HEK293 (cell line): ENCODE measurements around the gene PCNA.
A peak's percentile ranks its signal among the peaks of the same experiment; 100 is the strongest.

Source experiments
- BCL11B ChIP-seq: fragments of 450-650 bp; formaldehyde crosslinking; IDR thresholded peaks from 2 replicates; pipeline ENCODE4 v1.5.1; 2016; ENCODE audit warnings: low read depth, missing biosample characterization, missing genetic modification characterization
- BCL6B ChIP-seq: fragments of 450-650 bp; formaldehyde crosslinking; IDR thresholded peaks from 2 replicates; pipeline ENCODE4 v1.5.1; 2017; ENCODE audit warnings: missing biosample characterization, missing genetic modification characterization
- GLIS1 ChIP-seq: fragments of 450-650 bp; formaldehyde crosslinking; IDR thresholded peaks from 2 replicates; pipeline ENCODE4 v1.5.1; 2016; ENCODE audit warnings: missing biosample characterization, missing genetic modification characterization
- HOXA7 ChIP-seq: sonication (generic); formaldehyde crosslinking; IDR thresholded peaks from 2 replicates; pipeline ENCODE4 v1.8.1; 2022; ENCODE audit warnings: missing genetic modification reagents, borderline replicate concordance
- KLF16 ChIP-seq: fragments of 450-650 bp; formaldehyde crosslinking; IDR thresholded peaks from 2 replicates; pipeline ENCODE4 v1.5.1; 2017; ENCODE audit warnings: missing biosample characterization, missing genetic modification characterization
- KLF7 ChIP-seq: fragments of 450-650 bp; formaldehyde crosslinking; IDR thresholded peaks from 2 replicates; pipeline ENCODE4 v1.5.1; 2016; ENCODE audit warnings: missing biosample characterization, missing genetic modification characterization, borderline replicate concordance
- KLF8 ChIP-seq: fragments of 450-650 bp; formaldehyde crosslinking; IDR thresholded peaks from 2 replicates; pipeline ENCODE4 v1.5.1; 2016; ENCODE audit warnings: missing biosample characterization, missing genetic modification characterization
- MZF1 ChIP-seq: fragments of 450-650 bp; formaldehyde crosslinking; IDR thresholded peaks from 2 replicates; pipeline ENCODE4 v1.5.1; 2017; ENCODE audit warnings: missing biosample characterization, missing genetic modification characterization, borderline replicate concordance
- REST ChIP-seq: fragments of 450-650 bp; formaldehyde crosslinking; IDR thresholded peaks from 2 replicates; pipeline ENCODE4 v1.5.1; 2016; ENCODE audit warnings: missing biosample characterization, missing genetic modification characterization
- ZBTB20 ChIP-seq: fragments of 450-650 bp; formaldehyde crosslinking; IDR thresholded peaks from 2 replicates; pipeline ENCODE4 v1.5.1; 2016; ENCODE audit warnings: missing biosample characterization, missing genetic modification characterization
- ZBTB8A ChIP-seq: fragments of 450-650 bp; formaldehyde crosslinking; IDR thresholded peaks from 2 replicates; pipeline ENCODE4 v1.5.1; 2016; ENCODE audit warnings: missing biosample characterization, missing genetic modification characterization
- ZNF202 ChIP-seq: fragments of 450-650 bp; formaldehyde crosslinking; IDR thresholded peaks from 2 replicates; pipeline ENCODE4 v1.5.1; 2016; ENCODE audit warnings: missing biosample characterization, missing genetic modification characterization, borderline replicate concordance
- ZNF214 ChIP-seq: fragments of 450-650 bp; formaldehyde crosslinking; IDR thresholded peaks from 2 replicates; pipeline ENCODE4 v1.5.1; 2017; ENCODE audit warnings: missing biosample characterization, mild to moderate bottlenecking, missing genetic modification characterization, borderline replicate concordance
- ZNF23 ChIP-seq: fragments of 450-650 bp; formaldehyde crosslinking; IDR thresholded peaks from 2 replicates; pipeline ENCODE4 v1.5.1; 2016; ENCODE audit warnings: missing biosample characterization, missing genetic modification characterization, borderline replicate concordance
- ZNF24 ChIP-seq: fragments of 450-650 bp; formaldehyde crosslinking; IDR thresholded peaks from 2 replicates; pipeline ENCODE4 v1.5.1; 2016; ENCODE audit warnings: missing biosample characterization, missing genetic modification characterization
- ZNF513 ChIP-seq: fragments of 450-650 bp; IDR thresholded peaks from 2 replicates; pipeline ENCODE4 v1.5.1; 2018; ENCODE audit warnings: missing biosample characterization, missing genetic modification characterization
- ZNF544 ChIP-seq: fragments of 450-650 bp; formaldehyde crosslinking; IDR thresholded peaks from 2 replicates; pipeline ENCODE4 v1.5.0; 2017; ENCODE audit warnings: missing biosample characterization, missing genetic modification characterization
- ZNF555 ChIP-seq: fragments of 450-650 bp; formaldehyde crosslinking; conservative IDR thresholded peaks from 2 replicates; pipeline ENCODE4 v1.5.1; 2017; ENCODE audit warnings: missing biosample characterization, mild to moderate bottlenecking, missing genetic modification characterization, inconsistent platforms
- ZNF561 ChIP-seq: fragments of 450-650 bp; IDR thresholded peaks from 2 replicates; pipeline ENCODE4 v1.5.1; 2018; ENCODE audit warnings: missing biosample characterization, missing genetic modification characterization, borderline replicate concordance
- ZNF596 ChIP-seq: fragments of 450-650 bp; IDR thresholded peaks from 2 replicates; pipeline ENCODE4 v1.5.0; 2018; ENCODE audit warnings: missing biosample characterization, mild to moderate bottlenecking, missing genetic modification characterization, moderate library complexity
- ZNF600 ChIP-seq: fragments of 450-650 bp; formaldehyde crosslinking; IDR thresholded peaks from 2 replicates; pipeline ENCODE4 v1.5.1; 2016; ENCODE audit warnings: missing biosample characterization, missing genetic modification characterization
- ZNF629 ChIP-seq: fragments of 450-650 bp; formaldehyde crosslinking; IDR thresholded peaks from 2 replicates; pipeline ENCODE4 v1.5.1; 2017; ENCODE audit warnings: missing biosample characterization, missing genetic modification characterization
- ZNF701 ChIP-seq: fragments of 450-650 bp; formaldehyde crosslinking; IDR thresholded peaks from 2 replicates; pipeline ENCODE4 v1.5.1; 2016; ENCODE audit warnings: missing biosample characterization, missing genetic modification characterization
- ZNF76 ChIP-seq: fragments of 450-650 bp; formaldehyde crosslinking; IDR thresholded peaks from 2 replicates; pipeline ENCODE4; 2016; ENCODE audit warnings: low read depth, missing biosample characterization, missing genetic modification characterization, borderline replicate concordance
- ZSCAN16 ChIP-seq: fragments of 450-650 bp; formaldehyde crosslinking; IDR thresholded peaks from 2 replicates; pipeline ENCODE4 v1.5.1; 2016; ENCODE audit warnings: missing biosample characterization, missing genetic modification characterization
- ZSCAN30 ChIP-seq: fragments of 450-650 bp; IDR thresholded peaks from 2 replicates; pipeline ENCODE4 v1.5.1; 2018; ENCODE audit warnings: missing biosample characterization, mild to moderate bottlenecking, missing genetic modification characterization, moderate library complexity
- TF ChIP-seq, protein P1 (sequence below): fragments of 450-650 bp; formaldehyde crosslinking; IDR thresholded peaks from 2 replicates; pipeline ENCODE4 v1.5.1; 2017; ENCODE audit warnings: missing biosample characterization, mild to moderate bottlenecking, missing genetic modification characterization, moderate library complexity
- TF ChIP-seq, protein P2 (sequence below): fragments of 450-650 bp; formaldehyde crosslinking; IDR thresholded peaks from 2 replicates; pipeline ENCODE4 v1.5.1; 2017; ENCODE audit warnings: missing biosample characterization, missing genetic modification characterization
- TF ChIP-seq, protein P3 (sequence below): fragments of 450-650 bp; formaldehyde crosslinking; IDR thresholded peaks from 2 replicates; pipeline ENCODE4 v1.5.1; 2016; ENCODE audit warnings: missing biosample characterization, missing genetic modification characterization

Gene PCNA

GRCh38 chr20:5126512-5127203 lies 6.9 kb upstream of the PCNA start, which contains the start of gene CDS2 (continued):
- TF ChIP-seq GLIS1 (tag by site-specific recombination) (0 out of 2 replicates have a peak, but pooled peaks have one; percentile 6), HOXA7 (no peak), KLF7 (tag by site-specific recombination) (no peak; the same call in 1 of the 2 replicates), BCL11B (0 out of 2 replicates have a peak, but pooled peaks have one; percentile 22), ZNF561 (tag by site-specific recombination) (peak; percentile 54; the same call in 1 of the 2 replicates), ZSCAN30 (peak; percentile 53; the same call in 1 of the 2 replicates), ZNF24 (0 out of 2 replicates have a peak, but pooled peaks have one; percentile 6), ZBTB20 (tag by site-specific recombination) (peak; percentile 73), BCL6B (tag by site-specific recombination) (no peak), ZNF701 (no peak), KLF16 (tag by site-specific recombination) (0 out of 2 replicates have a peak, but pooled peaks have one; percentile 13), ZNF202 (tag by site-specific recombination) (no peak), ZBTB8A (tag by site-specific recombination) (no peak; the same call in none of the 2 replicates), ZNF23 (no peak), ZNF596 (tag by site-specific recombination) (peak; percentile 39; the same call in 1 of the 2 replicates), KLF8 (tag by site-specific recombination) (peak; percentile 72), ZNF214 (tag by site-specific recombination) (no peak), ZNF555 (tag by site-specific recombination) (no peak), REST (tag by site-specific recombination) (no peak), ZNF76 (tag by site-specific recombination) (no peak), ZNF629 (0 out of 2 replicates have a peak, but pooled peaks have one; percentile 4), ZNF513 (tag by site-specific recombination) (no peak), ZSCAN16 (tag by site-specific recombination) (no peak), MZF1 (tag by site-specific recombination) (no peak), ZNF544 (tag by site-specific recombination) (no peak), ZNF600 (tag by site-specific recombination) (peak; percentile 96)
- TF ChIP-seq, protein P1, sequence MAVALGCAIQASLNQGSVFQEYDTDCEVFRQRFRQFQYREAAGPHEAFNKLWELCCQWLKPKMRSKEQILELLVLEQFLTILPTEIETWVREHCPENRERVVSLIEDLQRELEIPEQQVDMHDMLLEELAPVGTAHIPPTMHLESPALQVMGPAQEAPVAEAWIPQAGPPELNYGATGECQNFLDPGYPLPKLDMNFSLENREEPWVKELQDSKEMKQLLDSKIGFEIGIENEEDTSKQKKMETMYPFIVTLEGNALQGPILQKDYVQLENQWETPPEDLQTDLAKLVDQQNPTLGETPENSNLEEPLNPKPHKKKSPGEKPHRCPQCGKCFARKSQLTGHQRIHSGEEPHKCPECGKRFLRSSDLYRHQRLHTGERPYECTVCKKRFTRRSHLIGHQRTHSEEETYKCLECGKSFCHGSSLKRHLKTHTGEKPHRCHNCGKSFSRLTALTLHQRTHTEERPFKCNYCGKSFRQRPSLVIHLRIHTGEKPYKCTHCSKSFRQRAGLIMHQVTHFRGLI (tag by site-specific recombination), result 0 out of 2 replicates have a peak, but pooled peaks have one; percentile 18
- TF ChIP-seq, protein P2, sequence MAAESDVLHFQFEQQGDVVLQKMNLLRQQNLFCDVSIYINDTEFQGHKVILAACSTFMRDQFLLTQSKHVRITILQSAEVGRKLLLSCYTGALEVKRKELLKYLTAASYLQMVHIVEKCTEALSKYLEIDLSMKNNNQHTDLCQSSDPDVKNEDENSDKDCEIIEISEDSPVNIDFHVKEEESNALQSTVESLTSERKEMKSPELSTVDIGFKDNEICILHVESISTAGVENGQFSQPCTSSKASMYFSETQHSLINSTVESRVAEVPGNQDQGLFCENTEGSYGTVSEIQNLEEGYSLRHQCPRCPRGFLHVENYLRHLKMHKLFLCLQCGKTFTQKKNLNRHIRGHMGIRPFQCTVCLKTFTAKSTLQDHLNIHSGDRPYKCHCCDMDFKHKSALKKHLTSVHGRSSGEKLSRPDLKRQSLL, result peak; percentile 51; the same call in 1 of the 2 replicates
- TF ChIP-seq, protein P3, sequence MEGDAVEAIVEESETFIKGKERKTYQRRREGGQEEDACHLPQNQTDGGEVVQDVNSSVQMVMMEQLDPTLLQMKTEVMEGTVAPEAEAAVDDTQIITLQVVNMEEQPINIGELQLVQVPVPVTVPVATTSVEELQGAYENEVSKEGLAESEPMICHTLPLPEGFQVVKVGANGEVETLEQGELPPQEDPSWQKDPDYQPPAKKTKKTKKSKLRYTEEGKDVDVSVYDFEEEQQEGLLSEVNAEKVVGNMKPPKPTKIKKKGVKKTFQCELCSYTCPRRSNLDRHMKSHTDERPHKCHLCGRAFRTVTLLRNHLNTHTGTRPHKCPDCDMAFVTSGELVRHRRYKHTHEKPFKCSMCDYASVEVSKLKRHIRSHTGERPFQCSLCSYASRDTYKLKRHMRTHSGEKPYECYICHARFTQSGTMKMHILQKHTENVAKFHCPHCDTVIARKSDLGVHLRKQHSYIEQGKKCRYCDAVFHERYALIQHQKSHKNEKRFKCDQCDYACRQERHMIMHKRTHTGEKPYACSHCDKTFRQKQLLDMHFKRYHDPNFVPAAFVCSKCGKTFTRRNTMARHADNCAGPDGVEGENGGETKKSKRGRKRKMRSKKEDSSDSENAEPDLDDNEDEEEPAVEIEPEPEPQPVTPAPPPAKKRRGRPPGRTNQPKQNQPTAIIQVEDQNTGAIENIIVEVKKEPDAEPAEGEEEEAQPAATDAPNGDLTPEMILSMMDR (tag by site-specific recombination), result peak; percentile 91
